Glutamatergic neuron (in vitro differentiated cells): Measurements from ENCODE around the gene SLC5A1. TPM values are rescaled to one million over a fixed set of nuclear protein-coding genes. Genes with fewer than 3 reads are reported as not detected.

Experiments
- DNase-seq: peaks from one replicate; pipeline ENCODE4 v3.0.0; 2022
- H3K27ac Mint-ChIP-seq: one replicate; pipeline ENCODE4 v1.8.0; 2020; ENCODE audit warnings: mild to moderate bottlenecking, mixed read lengths, inconsistent platforms; ENCODE audit not compliant: unreplicated experiment
- H3K27me3 Mint-ChIP-seq: one replicate; pipeline ENCODE4 v1.8.0; 2020; ENCODE audit warnings: mild to moderate bottlenecking, moderate library complexity, mixed read lengths, inconsistent platforms; ENCODE audit not compliant: unreplicated experiment
- H3K36me3 Mint-ChIP-seq: one replicate; pipeline ENCODE4 v1.8.0; 2020; ENCODE audit warnings: mild to moderate bottlenecking, mixed read lengths, inconsistent platforms; ENCODE audit not compliant: unreplicated experiment
- H3K4me1 Mint-ChIP-seq: one replicate; pipeline ENCODE4 v1.8.0; 2020; ENCODE audit warnings: mild to moderate bottlenecking, low read depth, mixed read lengths, inconsistent platforms; ENCODE audit not compliant: unreplicated experiment
- H3K4me3 Mint-ChIP-seq: one replicate; pipeline ENCODE4 v1.8.0; 2020; ENCODE audit warnings: mild to moderate bottlenecking, mixed read lengths, inconsistent platforms; ENCODE audit not compliant: unreplicated experiment
- H3K9me3 Mint-ChIP-seq: one replicate; pipeline ENCODE4 v1.8.0; 2020; ENCODE audit warnings: mild to moderate bottlenecking, moderate library complexity, mixed read lengths, inconsistent platforms; ENCODE audit not compliant: unreplicated experiment
- total RNA-seq: library from RNA; stranded (reverse); fragmentation: NEBNext Ultra II Directional; extraction: Animal tissue kit (Norgen Biotek cat#: 25700); gene quantifications from one replicate; pipeline ENCODE4 v1.2.1, GENCODE V29; 2021; ENCODE audit not compliant: unreplicated experiment
- TF ChIP-seq, protein P1 (sequence below): fragments of 200-600 bp; sonication (generic); IDR thresholded peaks from one replicate; pipeline ENCODE4 v1.5.0; 2021; ENCODE audit not compliant: partially characterized antibody, unreplicated experiment

Gene SLC5A1
- total RNA-seq, 1 donor from 2014 or later, result not detected

DNA sequence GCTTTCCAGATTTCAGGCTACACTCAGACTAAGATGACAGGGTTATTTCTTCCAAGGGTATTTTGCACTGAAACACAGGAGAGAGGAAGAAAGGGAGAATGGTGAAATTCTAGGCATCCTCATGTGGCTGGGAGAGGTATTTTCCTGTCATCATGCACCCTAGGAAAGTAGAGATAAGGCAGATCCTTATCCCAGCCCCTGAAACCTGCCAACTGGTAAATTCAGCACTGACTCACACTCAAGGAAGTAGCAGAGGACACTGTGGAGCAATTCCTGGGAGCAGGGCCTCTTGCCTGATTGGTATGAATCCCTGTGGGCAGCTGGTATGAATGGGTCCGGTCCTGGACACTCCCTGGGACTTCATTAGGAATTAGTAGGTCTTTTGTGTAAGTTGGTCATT lies 37.6 kb upstream of the SLC5A1 start:
- TF ChIP-seq, protein P1, sequence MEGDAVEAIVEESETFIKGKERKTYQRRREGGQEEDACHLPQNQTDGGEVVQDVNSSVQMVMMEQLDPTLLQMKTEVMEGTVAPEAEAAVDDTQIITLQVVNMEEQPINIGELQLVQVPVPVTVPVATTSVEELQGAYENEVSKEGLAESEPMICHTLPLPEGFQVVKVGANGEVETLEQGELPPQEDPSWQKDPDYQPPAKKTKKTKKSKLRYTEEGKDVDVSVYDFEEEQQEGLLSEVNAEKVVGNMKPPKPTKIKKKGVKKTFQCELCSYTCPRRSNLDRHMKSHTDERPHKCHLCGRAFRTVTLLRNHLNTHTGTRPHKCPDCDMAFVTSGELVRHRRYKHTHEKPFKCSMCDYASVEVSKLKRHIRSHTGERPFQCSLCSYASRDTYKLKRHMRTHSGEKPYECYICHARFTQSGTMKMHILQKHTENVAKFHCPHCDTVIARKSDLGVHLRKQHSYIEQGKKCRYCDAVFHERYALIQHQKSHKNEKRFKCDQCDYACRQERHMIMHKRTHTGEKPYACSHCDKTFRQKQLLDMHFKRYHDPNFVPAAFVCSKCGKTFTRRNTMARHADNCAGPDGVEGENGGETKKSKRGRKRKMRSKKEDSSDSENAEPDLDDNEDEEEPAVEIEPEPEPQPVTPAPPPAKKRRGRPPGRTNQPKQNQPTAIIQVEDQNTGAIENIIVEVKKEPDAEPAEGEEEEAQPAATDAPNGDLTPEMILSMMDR, result no peak
- Mint-ChIP-seq H3K36me3 (no peaks in the 10 kb centered on the region), H3K9me3 (no peaks in the 10 kb centered on the region), H3K4me3 (no peak overlapping the region), H3K27me3 (no peaks in the 10 kb centered on the region), H3K27ac (no peak overlapping the region), H3K4me1 (no peaks in the 10 kb centered on the region)
- no peak for DNase-seq

DNA sequence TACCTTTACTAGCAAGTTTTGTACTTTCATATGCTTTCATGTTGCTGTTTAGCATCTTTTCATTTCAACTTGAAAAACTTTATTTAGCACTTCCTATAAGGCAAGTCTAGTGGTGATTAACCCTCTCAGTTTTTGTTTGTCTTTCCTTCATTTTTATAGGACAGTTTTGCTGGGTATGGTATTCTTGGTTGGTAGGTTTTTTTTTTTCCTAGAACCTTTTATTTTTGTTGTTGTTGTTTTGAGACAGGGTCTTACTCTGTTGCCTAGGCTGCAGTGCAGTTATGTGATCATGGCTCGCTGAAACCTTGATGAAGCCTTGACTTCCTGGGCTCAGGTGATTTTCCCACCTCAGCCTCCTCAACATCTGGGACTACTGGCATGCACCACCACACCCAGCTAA lies 29.9 kb upstream of the SLC5A1 start:
- Mint-ChIP-seq H3K27me3 (peaks cover 5% of the 10 kb centered on the region), H3K27ac (no peak overlapping the region), H3K4me3 (no peak overlapping the region), H3K36me3 (peaks cover 23% of the 10 kb centered on the region), H3K9me3 (peaks cover 3% of the 10 kb centered on the region), H3K4me1 (no peaks in the 10 kb centered on the region)
- TF ChIP-seq, protein P1, result no peak
- no peak for DNase-seq

DNA sequence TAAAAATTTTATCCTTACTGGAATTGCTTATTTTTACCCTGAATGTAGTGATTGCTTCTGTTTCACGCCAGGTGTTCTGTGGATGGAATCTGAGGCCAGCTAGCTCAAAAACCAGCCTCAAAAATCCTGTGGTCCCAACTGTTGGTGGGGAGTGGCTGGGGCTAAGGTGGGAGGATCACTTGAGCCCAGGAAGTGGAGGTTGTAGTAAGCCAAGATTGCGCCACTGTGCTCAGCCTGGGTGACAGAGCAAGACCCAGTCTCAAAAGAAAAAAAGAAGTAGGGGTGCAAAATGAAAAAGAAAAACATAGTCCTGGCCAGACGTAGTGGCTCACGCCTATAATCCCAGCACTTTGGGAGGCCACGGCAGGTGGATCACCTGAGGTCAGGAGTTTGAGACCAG lies 27.0 kb upstream of the SLC5A1 start:
- no peak overlapping the region for H3K4me3 Mint-ChIP-seq
- H3K9me3 Mint-ChIP-seq, result peaks cover 3% of the 10 kb centered on the region
- H3K27me3 Mint-ChIP-seq, result peaks cover 5% of the 10 kb centered on the region
- TF ChIP-seq, protein P1, result no peak
- no peaks in the 10 kb centered on the region for H3K4me1 Mint-ChIP-seq
- H3K27ac Mint-ChIP-seq, result no peak overlapping the region
- H3K36me3 Mint-ChIP-seq, result peaks cover 23% of the 10 kb centered on the region
- DNase-seq, result no peak

DNA sequence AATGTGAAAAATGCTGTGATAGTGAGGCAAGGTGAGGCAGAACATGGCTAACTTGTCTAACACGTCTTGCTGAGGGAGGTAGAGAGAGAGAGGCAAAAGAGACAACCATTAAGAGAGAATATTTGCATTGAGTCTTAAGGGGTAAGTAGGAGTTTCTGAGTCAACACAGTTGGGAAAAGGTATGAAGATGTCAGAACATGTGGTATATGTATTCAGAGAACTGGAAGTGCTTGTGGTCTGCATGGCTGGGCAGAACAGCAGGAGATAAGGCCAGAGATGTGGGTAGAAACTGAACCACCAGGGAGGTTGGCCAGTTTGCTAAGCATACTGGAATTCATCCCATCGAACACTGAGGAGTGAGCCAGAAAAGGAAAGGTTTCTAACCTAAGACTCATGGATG lies 25.0 kb upstream of the SLC5A1 start:
- DNase-seq, result no peak
- H3K27ac Mint-ChIP-seq, result no peak overlapping the region
- H3K27me3 Mint-ChIP-seq, result peaks cover 4% of the 10 kb centered on the region
- peaks cover 12% of the 10 kb centered on the region for H3K36me3 Mint-ChIP-seq
- peaks cover 3% of the 10 kb centered on the region for H3K9me3 Mint-ChIP-seq
- no peak overlapping the region for H3K4me3 Mint-ChIP-seq
- TF ChIP-seq, protein P1, result no peak
- H3K4me1 Mint-ChIP-seq, result no peaks in the 10 kb centered on the region

DNA sequence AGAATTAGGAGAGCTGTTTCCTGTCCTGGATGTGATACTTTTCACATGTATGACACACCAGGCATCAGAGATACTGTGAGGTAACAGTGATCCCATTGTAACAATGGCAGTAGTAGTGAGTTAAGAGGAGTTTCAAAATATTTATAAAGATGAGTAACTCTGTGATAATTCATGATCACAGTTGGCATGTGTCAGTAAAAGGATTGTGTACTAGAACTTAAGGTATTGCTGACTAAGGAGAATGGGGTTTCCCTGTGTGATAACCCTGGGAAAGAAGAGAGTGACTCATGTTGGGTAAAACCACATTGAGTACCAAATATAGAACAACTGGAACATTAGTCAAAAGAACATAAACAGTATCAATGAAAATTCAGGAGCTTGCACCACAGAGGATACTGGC lies 22.9 kb upstream of the SLC5A1 start:
- Mint-ChIP-seq H3K36me3 (peaks cover 5% of the 10 kb centered on the region), H3K4me3 (no peak overlapping the region), H3K9me3 (peaks cover 2% of the 10 kb centered on the region), H3K27me3 (peaks cover 4% of the 10 kb centered on the region), H3K4me1 (no peaks in the 10 kb centered on the region), H3K27ac (no peak overlapping the region)
- TF ChIP-seq, protein P1, result no peak
- DNase-seq, result no peak
